HT1080 (cell line): ENCODE data around the gene NCF4. TPM values are rescaled to one million over a fixed set of nuclear protein-coding genes. Genes with fewer than 3 reads are reported as not detected.

Experiments used
- DNase-seq: peaks from one replicate; pipeline ENCODE4 v3.0.0-alpha.2; 2015; ENCODE audit warnings: low read depth
- total RNA-seq: library from RNA; depleted of rRNA; stranded (reverse); fragments of >200 nt; shearing (Covaris generic); gene quantifications from 2 replicates; pipeline ENCODE4 v1.2.3, GENCODE V29; 2014

Gene NCF4
- total RNA-seq, 1 experiment from 2014 or later = not detected

- DNase-seq = no peak
Measured at GRCh38 chr22:36835903-36836302, 24.9 kb upstream of the NCF4 start.

GRCh38 chr22:36838119-36839030 lies 22.4 kb upstream of the NCF4 start:
- no peak for DNase-seq

- peak; percentile 76 for DNase-seq
Measured at GRCh38 chr22:36839356-36840073, 21.3 kb upstream of the NCF4 start.

GRCh38 chr22:36840106-36840505 lies 20.7 kb upstream of the NCF4 start:
- DNase-seq = no peak

GRCh38 chr22:36846271-36846670 lies 14.5 kb upstream of the NCF4 start:
- no peak for DNase-seq

GRCh38 chr22:36846949-36847348 lies 13.9 kb upstream of the NCF4 start:
- no peak for DNase-seq

- no peak for DNase-seq
Measured at GRCh38 chr22:36850056-36850455, 10.8 kb upstream of the NCF4 start.

- DNase-seq = no peak
Measured at GRCh38 chr22:36850682-36851081, 10.1 kb upstream of the NCF4 start.

GRCh38 chr22:36852056-36852973 lies 8.5 kb upstream of the NCF4 start:
- DNase-seq = no peak

GRCh38 chr22:36853407-36854099 lies 7.3 kb upstream of the NCF4 start:
- DNase-seq = peak; percentile 43

- DNase-seq = no peak
Measured at GRCh38 chr22:36855478-36855877, 5.3 kb upstream of the NCF4 start.

GRCh38 chr22:36856121-36856791 lies 4.5 kb upstream of the NCF4 start:
- DNase-seq = peak; percentile 62

- DNase-seq = no peak
Measured at GRCh38 chr22:36856792-36857135, 4.0 kb upstream of the NCF4 start.

- DNase-seq = no peak
Measured at GRCh38 chr22:36858156-36858555, 2.6 kb upstream of the NCF4 start.

GRCh38 chr22:36858966-36859365 lies 1.8 kb upstream of the NCF4 start:
- no peak for DNase-seq

- DNase-seq = no peak
Measured at GRCh38 chr22:36860017-36860416, 789 bp upstream of the NCF4 start.

- DNase-seq = no peak
Measured at GRCh38 chr22:36860438-36860820, 377 bp upstream of the NCF4 start.

- DNase-seq = no peak
Measured at GRCh38 chr22:36862251-36863242, 1.7 kb downstream of the NCF4 start.

- DNase-seq = no peak
Measured at GRCh38 chr22:36863281-36863680, 2.5 kb downstream of the NCF4 start.
